AG09319 (cell line): ENCODE data around the gene PLXDC2.

Experiments used
- DNase-seq: peaks from one replicate; pipeline ENCODE4 v3.0.0-alpha.2; 2010; ENCODE audit warnings: low read depth; ENCODE audit errors: extremely low read depth
- CTCF ChIP-seq: IDR thresholded peaks from 2 replicates; pipeline ENCODE4 v1.5.1; 2011; ENCODE audit warnings: low read depth, mild to moderate bottlenecking, inconsistent platforms, low read length, moderate library complexity

The PLXDC2 gene

GRCh38 chr10:20334559-20334958 lies 518.3 kb downstream of the PLXDC2 start:
- DNase-seq: no peak
- no peak for TF ChIP-seq CTCF
